Activated T-helper 1 cell treated with anti-CD3 and anti-CD28 coated beads, Interleukin-12 subunit alpha, Interleukin-12 subunit beta, Interleukin-2, Interleukin-4 antibody, amounts not matched to agents 30 ng/mL and 10 ng/mL and 1 ng/mL, durations not matched to agents 14 hours and 24 hours and 36 hours (primary cell): ENCODE data around the gene TMEM217. TPM values are rescaled to one million over a fixed set of nuclear protein-coding genes. Genes with fewer than 3 reads are reported as not detected.

ENCODE experiments used
- DNase-seq: peaks from one replicate; pipeline ENCODE4 v3.0.0; 2021; ENCODE audit warnings: low spot score
- H3K27ac Mint-ChIP-seq: one replicate; pipeline ENCODE4 v1.8.0; 2021; ENCODE audit warnings: mild to moderate bottlenecking, mixed read lengths
- H3K27me3 Mint-ChIP-seq: one replicate; pipeline ENCODE4 v1.8.0; 2022; ENCODE audit warnings: mild to moderate bottlenecking, moderate library complexity, mixed read lengths; ENCODE audit not compliant: insufficient read depth
- H3K36me3 Mint-ChIP-seq: one replicate; pipeline ENCODE4 v1.8.0; 2021; ENCODE audit warnings: low read depth, mixed read lengths
- H3K4me1 Mint-ChIP-seq: one replicate; pipeline ENCODE4 v1.8.0; 2021; ENCODE audit warnings: low read depth, mixed read lengths
- H3K4me3 Mint-ChIP-seq: one replicate; pipeline ENCODE4 v1.8.0; 2021; ENCODE audit warnings: mild to moderate bottlenecking, moderate library complexity, mixed read lengths
- H3K9me3 Mint-ChIP-seq: one replicate; pipeline ENCODE4 v1.8.0; 2021; ENCODE audit warnings: mixed read lengths
- intact Hi-C: fragments of 100-400 bp; cut with micrococcal nuclease; formaldehyde crosslinking; loops from one replicate; pipeline ENCODE4 v1.15.1; 2024
- total RNA-seq: library from RNA; stranded (reverse); gene quantifications from 2 replicates; pipeline ENCODE4 v1.2.3, GENCODE V29; 2022

Gene TMEM217
- total RNA-seq, 1 donor from 2014 or later: 9.9 TPM

- DNase-seq: peak; percentile 54
- H3K9me3 Mint-ChIP-seq: no peaks in the 10 kb centered on the region
- intact Hi-C loops: loop anchor here (1.0 to 2.0 kb wide), 5 partner anchors 17 to 378 kb away; no protein-coding TSS in a partner anchor
- peaks cover 49% of the 10 kb centered on the region for H3K4me1 Mint-ChIP-seq
- H3K27me3 Mint-ChIP-seq: no peaks in the 10 kb centered on the region
- peak overlapping the region; percentile 55 for H3K4me3 Mint-ChIP-seq
- H3K36me3 Mint-ChIP-seq: peaks cover 55% of the 10 kb centered on the region
- H3K27ac Mint-ChIP-seq: peak overlapping the region; percentile 89
These were observed 32.0 kb upstream of the TMEM217 start for GRCh38 chr6:37289931-37290330.

GRCh38 chr6:37288247-37288646 lies 30.3 kb upstream of the TMEM217 start:
- Mint-ChIP-seq H3K36me3 (peaks cover 55% of the 10 kb centered on the region), H3K27me3 (no peaks in the 10 kb centered on the region), H3K9me3 (no peaks in the 10 kb centered on the region), H3K4me3 (no peak overlapping the region), H3K4me1 (peaks cover 55% of the 10 kb centered on the region), H3K27ac (peak overlapping the region; percentile 50)
- no peak for DNase-seq
- intact Hi-C loops: no loop called here

GRCh38 chr6:37287519-37288157 lies 29.7 kb upstream of the TMEM217 start:
- H3K27ac Mint-ChIP-seq: peak overlapping the region; percentile 44
- peaks cover 60% of the 10 kb centered on the region for H3K36me3 Mint-ChIP-seq
- DNase-seq: no peak
- H3K4me1 Mint-ChIP-seq: peaks cover 59% of the 10 kb centered on the region
- H3K27me3 Mint-ChIP-seq: no peaks in the 10 kb centered on the region
- H3K4me3 Mint-ChIP-seq: no peak overlapping the region
- intact Hi-C loops: no loop called here
- H3K9me3 Mint-ChIP-seq: no peaks in the 10 kb centered on the region

GRCh38 chr6:37285861-37286311 lies 27.9 kb upstream of the TMEM217 start:
- H3K9me3 Mint-ChIP-seq: no peaks in the 10 kb centered on the region
- peaks cover 50% of the 10 kb centered on the region for H3K36me3 Mint-ChIP-seq
- no peak overlapping the region for H3K4me3 Mint-ChIP-seq
- H3K27me3 Mint-ChIP-seq: no peaks in the 10 kb centered on the region
- DNase-seq: no peak
- H3K27ac Mint-ChIP-seq: peak overlapping the region; percentile 82
- peaks cover 59% of the 10 kb centered on the region for H3K4me1 Mint-ChIP-seq
- intact Hi-C loops: loop anchor here (1.0 kb wide), 1 partner anchor 26 kb away; no protein-coding TSS in a partner anchor

GRCh38 chr6:37284781-37285180 lies 26.8 kb upstream of the TMEM217 start:
- Mint-ChIP-seq H3K4me3 (no peak overlapping the region), H3K4me1 (peaks cover 60% of the 10 kb centered on the region), H3K27me3 (no peaks in the 10 kb centered on the region), H3K9me3 (no peaks in the 10 kb centered on the region), H3K36me3 (peaks cover 56% of the 10 kb centered on the region), H3K27ac (peak overlapping the region; percentile 42)
- no peak for DNase-seq
- intact Hi-C loops: no loop called here

- DNase-seq: no peak
- Mint-ChIP-seq H3K36me3 (peaks cover 62% of the 10 kb centered on the region), H3K27me3 (no peaks in the 10 kb centered on the region), H3K4me1 (peaks cover 59% of the 10 kb centered on the region), H3K4me3 (no peak overlapping the region), H3K9me3 (no peaks in the 10 kb centered on the region), H3K27ac (no peak overlapping the region)
- intact Hi-C loops: no loop called here
These were observed 25.8 kb upstream of the TMEM217 start for GRCh38 chr6:37283671-37284151.

GRCh38 chr6:37283268-37283667 lies 25.3 kb upstream of the TMEM217 start:
- DNase-seq: no peak
- peaks cover 61% of the 10 kb centered on the region for H3K4me1 Mint-ChIP-seq
- no peaks in the 10 kb centered on the region for H3K9me3 Mint-ChIP-seq
- no peaks in the 10 kb centered on the region for H3K27me3 Mint-ChIP-seq
- H3K36me3 Mint-ChIP-seq: peaks cover 62% of the 10 kb centered on the region
- H3K27ac Mint-ChIP-seq: no peak overlapping the region
- no peak overlapping the region for H3K4me3 Mint-ChIP-seq
- intact Hi-C loops: no loop called here

GRCh38 chr6:37282371-37282770 lies 24.4 kb upstream of the TMEM217 start:
- no peaks in the 10 kb centered on the region for H3K27me3 Mint-ChIP-seq
- no peak overlapping the region for H3K4me3 Mint-ChIP-seq
- H3K4me1 Mint-ChIP-seq: peaks cover 58% of the 10 kb centered on the region
- H3K36me3 Mint-ChIP-seq: peaks cover 58% of the 10 kb centered on the region
- no peaks in the 10 kb centered on the region for H3K9me3 Mint-ChIP-seq
- H3K27ac Mint-ChIP-seq: peak overlapping the region; percentile 9
- intact Hi-C loops: no loop called here
- DNase-seq: no peak

- no peak for DNase-seq
- H3K27me3 Mint-ChIP-seq: no peaks in the 10 kb centered on the region
- peak overlapping the region; percentile 70 for H3K27ac Mint-ChIP-seq
- no peaks in the 10 kb centered on the region for H3K9me3 Mint-ChIP-seq
- H3K36me3 Mint-ChIP-seq: peaks cover 56% of the 10 kb centered on the region
- peaks cover 78% of the 10 kb centered on the region for H3K4me1 Mint-ChIP-seq
- intact Hi-C loops: no loop called here
- H3K4me3 Mint-ChIP-seq: no peak overlapping the region
These were observed 22.4 kb upstream of the TMEM217 start for GRCh38 chr6:37280162-37280887.

- no peak for DNase-seq
- Mint-ChIP-seq H3K36me3 (peaks cover 58% of the 10 kb centered on the region), H3K27me3 (no peaks in the 10 kb centered on the region), H3K27ac (peak overlapping the region; percentile 70), H3K4me3 (no peak overlapping the region), H3K4me1 (peaks cover 82% of the 10 kb centered on the region), H3K9me3 (no peaks in the 10 kb centered on the region)
- intact Hi-C loops: no loop called here
These were observed 21.6 kb upstream of the TMEM217 start for GRCh38 chr6:37279366-37280134.

GRCh38 chr6:37277001-37277409 lies 19.1 kb upstream of the TMEM217 start:
- H3K27me3 Mint-ChIP-seq: no peaks in the 10 kb centered on the region
- no peaks in the 10 kb centered on the region for H3K9me3 Mint-ChIP-seq
- H3K27ac Mint-ChIP-seq: peak overlapping the region; percentile 40
- no peak overlapping the region for H3K4me3 Mint-ChIP-seq
- H3K36me3 Mint-ChIP-seq: peaks cover 42% of the 10 kb centered on the region
- intact Hi-C loops: no loop called here
- DNase-seq: no peak
- peaks cover 94% of the 10 kb centered on the region for H3K4me1 Mint-ChIP-seq

- peaks cover 44% of the 10 kb centered on the region for H3K36me3 Mint-ChIP-seq
- no peaks in the 10 kb centered on the region for H3K9me3 Mint-ChIP-seq
- no peaks in the 10 kb centered on the region for H3K27me3 Mint-ChIP-seq
- H3K4me3 Mint-ChIP-seq: peak overlapping the region; percentile 51
- H3K4me1 Mint-ChIP-seq: peaks cover 88% of the 10 kb centered on the region
- intact Hi-C loops: no loop called here
- H3K27ac Mint-ChIP-seq: peak overlapping the region; percentile 72
- no peak for DNase-seq
These were observed 17.4 kb upstream of the TMEM217 start for GRCh38 chr6:37275350-37275749.
